Glutamatergic neuron (in vitro differentiated cells): Measurements from ENCODE around the gene ARID3C. TPM values are rescaled to one million over a fixed set of nuclear protein-coding genes. Genes with fewer than 3 reads are reported as not detected.
A peak's percentile ranks its signal among the peaks of the same experiment; 100 is the strongest.

Experiments
- DNase-seq: peaks from one replicate; pipeline ENCODE4 v3.0.0; 2022
- H3K27ac Mint-ChIP-seq: one replicate; pipeline ENCODE4 v1.8.0; 2020; ENCODE audit warnings: mild to moderate bottlenecking, mixed read lengths, inconsistent platforms; ENCODE audit not compliant: unreplicated experiment
- H3K27me3 Mint-ChIP-seq: one replicate; pipeline ENCODE4 v1.8.0; 2020; ENCODE audit warnings: mild to moderate bottlenecking, moderate library complexity, mixed read lengths, inconsistent platforms; ENCODE audit not compliant: unreplicated experiment
- H3K36me3 Mint-ChIP-seq: one replicate; pipeline ENCODE4 v1.8.0; 2020; ENCODE audit warnings: mild to moderate bottlenecking, mixed read lengths, inconsistent platforms; ENCODE audit not compliant: unreplicated experiment
- H3K4me1 Mint-ChIP-seq: one replicate; pipeline ENCODE4 v1.8.0; 2020; ENCODE audit warnings: mild to moderate bottlenecking, low read depth, mixed read lengths, inconsistent platforms; ENCODE audit not compliant: unreplicated experiment
- H3K4me3 Mint-ChIP-seq: one replicate; pipeline ENCODE4 v1.8.0; 2020; ENCODE audit warnings: mild to moderate bottlenecking, mixed read lengths, inconsistent platforms; ENCODE audit not compliant: unreplicated experiment
- H3K9me3 Mint-ChIP-seq: one replicate; pipeline ENCODE4 v1.8.0; 2020; ENCODE audit warnings: mild to moderate bottlenecking, moderate library complexity, mixed read lengths, inconsistent platforms; ENCODE audit not compliant: unreplicated experiment
- CTCF ChIP-seq: fragments of 200-600 bp; sonication (generic); IDR thresholded peaks from one replicate; pipeline ENCODE4 v1.5.0; 2021; ENCODE audit not compliant: partially characterized antibody, unreplicated experiment
- total RNA-seq: library from RNA; stranded (reverse); fragmentation: NEBNext Ultra II Directional; extraction: Animal tissue kit (Norgen Biotek cat#: 25700); gene quantifications from one replicate; pipeline ENCODE4 v1.2.1, GENCODE V29; 2021; ENCODE audit not compliant: unreplicated experiment

The ARID3C gene
- total RNA-seq, 1 donor from 2014 or later = not detected

GRCh38 chr9:34669809-34670562 lies 41.1 kb upstream of the ARID3C start:
- H3K4me1 Mint-ChIP-seq = peaks cover 11% of the 10 kb centered on the region
- no peak for TF ChIP-seq CTCF
- peaks cover 7% of the 10 kb centered on the region for H3K36me3 Mint-ChIP-seq

GRCh38 chr9:34665381-34666250 lies 36.8 kb upstream of the ARID3C start:
- peak; percentile 94 for DNase-seq
- Mint-ChIP-seq H3K36me3 (peaks cover 7% of the 10 kb centered on the region), H3K27me3 (peaks cover 5% of the 10 kb centered on the region), H3K4me3 (peak overlapping the region; percentile 94), H3K27ac (peak overlapping the region; percentile 72), H3K9me3 (peaks cover 10% of the 10 kb centered on the region), H3K4me1 (peaks cover 4% of the 10 kb centered on the region)
- TF ChIP-seq CTCF = no peak

More at GRCh38 chr9:34669809-34670562, 41.1 kb upstream of the ARID3C start:
- Mint-ChIP-seq H3K9me3 (peaks cover 6% of the 10 kb centered on the region), H3K4me3 (no peak overlapping the region), H3K27me3 (peaks cover 3% of the 10 kb centered on the region), H3K27ac (no peak overlapping the region)
- no peak for DNase-seq

- TF ChIP-seq CTCF = no peak
- DNase-seq = no peak
- H3K4me3 Mint-ChIP-seq = peak overlapping the region; percentile 94
- H3K27ac Mint-ChIP-seq = peak overlapping the region; percentile 88
- H3K36me3 Mint-ChIP-seq = peaks cover 7% of the 10 kb centered on the region
- H3K27me3 Mint-ChIP-seq = peaks cover 7% of the 10 kb centered on the region
- peaks cover 10% of the 10 kb centered on the region for H3K9me3 Mint-ChIP-seq
- peaks cover 4% of the 10 kb centered on the region for H3K4me1 Mint-ChIP-seq
Measured at GRCh38 chr9:34665067-34665380, 36.2 kb upstream of the ARID3C start.

GRCh38 chr9:34664281-34665066 lies 35.6 kb upstream of the ARID3C start:
- Mint-ChIP-seq H3K36me3 (peaks cover 5% of the 10 kb centered on the region), H3K9me3 (peaks cover 10% of the 10 kb centered on the region), H3K27me3 (peaks cover 7% of the 10 kb centered on the region), H3K4me1 (peaks cover 4% of the 10 kb centered on the region), H3K4me3 (peak overlapping the region; percentile 94), H3K27ac (peak overlapping the region; percentile 88)
- peak; percentile 83 for DNase-seq
- peak; percentile 52 for TF ChIP-seq CTCF
